Effector CD8-positive, alpha-beta T cell (primary cell): ENCODE measurements around the gene MDM2.
"Not testable (repeated sequence)": the region's sequence is repeated elsewhere in the genome, so short reads cannot be mapped to it uniquely, and the experiment has no call there.

Source experiments
- DNase-seq: peaks from one replicate; lab custom pipeline; 2025; lab: John Stamatoyannopoulos, UW

Gene MDM2

GRCh38 chr12:68785823-68786222 is 22.2 kb upstream of the MDM2 start:
- DNase-seq, result no peak

- DNase-seq, result no peak
Observed at GRCh38 chr12:68786929-68787328, 21.0 kb upstream of the MDM2 start.

- no peak for DNase-seq
Observed at GRCh38 chr12:68788554-68789143, 19.3 kb upstream of the MDM2 start.

- DNase-seq, result no peak
Observed at GRCh38 chr12:68789144-68789878, 18.7 kb upstream of the MDM2 start.

- DNase-seq, result no peak
Observed at GRCh38 chr12:68790081-68790951, 17.7 kb upstream of the MDM2 start.

GRCh38 chr12:68790952-68791234 is 17.1 kb upstream of the MDM2 start:
- DNase-seq, result no peak

- DNase-seq, result no peak
Observed at GRCh38 chr12:68791897-68792481, 16.0 kb upstream of the MDM2 start.

- no peak for DNase-seq
Observed at GRCh38 chr12:68792952-68793351, 15.0 kb upstream of the MDM2 start.

- no peak for DNase-seq
Observed at GRCh38 chr12:68793436-68793835, 14.5 kb upstream of the MDM2 start.

GRCh38 chr12:68793975-68794652 is 13.9 kb upstream of the MDM2 start:
- DNase-seq, result no peak

- DNase-seq, result no peak
Observed at GRCh38 chr12:68794653-68795251, 13.2 kb upstream of the MDM2 start.

GRCh38 chr12:68796399-68796798 is 11.6 kb upstream of the MDM2 start:
- no peak for DNase-seq

GRCh38 chr12:68798882-68799234 is 9.1 kb upstream of the MDM2 start:
- no peak for DNase-seq

- DNase-seq, result no peak
Observed at GRCh38 chr12:68800294-68800693, 7.7 kb upstream of the MDM2 start.

- DNase-seq, result not testable (repeated sequence)
Observed at GRCh38 chr12:68801124-68801523, 6.9 kb upstream of the MDM2 start.

- not testable (repeated sequence) for DNase-seq
Observed at GRCh38 chr12:68802372-68802745, 5.6 kb upstream of the MDM2 start.

- not testable (repeated sequence) for DNase-seq
Observed at GRCh38 chr12:68802911-68803651, 4.9 kb upstream of the MDM2 start.

- DNase-seq, result no peak
Observed at GRCh38 chr12:68803948-68804656, 3.9 kb upstream of the MDM2 start.

GRCh38 chr12:68804657-68805591 is 3.1 kb upstream of the MDM2 start:
- no peak for DNase-seq
